BLaER1 (cell line): Measurements from ENCODE around the gene TRIM32.

Source experiments
- H3K27ac ChIP-seq: shearing (Covaris generic); formaldehyde crosslinking; 2 replicates; pipeline ENCODE4 v1.8.1; 2022
- H3K27me3 ChIP-seq: shearing (Covaris generic); formaldehyde crosslinking; 2 replicates; pipeline ENCODE4 v1.8.1; 2022
- H3K36me3 ChIP-seq: shearing (Covaris generic); formaldehyde crosslinking; 2 replicates; pipeline ENCODE4 v1.8.1; 2022
- H3K4me1 ChIP-seq: shearing (Covaris generic); formaldehyde crosslinking; 2 replicates; pipeline ENCODE4 v1.8.1; 2022
- H3K4me2 ChIP-seq: shearing (Covaris generic); formaldehyde crosslinking; 2 replicates; pipeline ENCODE4 v1.8.1; 2022
- H3K4me3 ChIP-seq: shearing (Covaris generic); formaldehyde crosslinking; 2 replicates; pipeline ENCODE4 v1.8.1; 2022
- H3K9ac ChIP-seq: shearing (Covaris generic); formaldehyde crosslinking; 2 replicates; pipeline ENCODE4 v1.8.1; 2022
- H3K9me3 ChIP-seq: shearing (Covaris generic); formaldehyde crosslinking; 2 replicates; pipeline ENCODE4 v1.8.1; 2022
- H4K20me1 ChIP-seq: shearing (Covaris generic); formaldehyde crosslinking; 2 replicates; pipeline ENCODE4 v1.8.1; 2022
- Cebpa-rat ChIP-seq: shearing (Covaris generic); IDR thresholded peaks from 2 replicates; pipeline ENCODE4 v1.8.1; 2022

TRIM32 gene

DNA sequence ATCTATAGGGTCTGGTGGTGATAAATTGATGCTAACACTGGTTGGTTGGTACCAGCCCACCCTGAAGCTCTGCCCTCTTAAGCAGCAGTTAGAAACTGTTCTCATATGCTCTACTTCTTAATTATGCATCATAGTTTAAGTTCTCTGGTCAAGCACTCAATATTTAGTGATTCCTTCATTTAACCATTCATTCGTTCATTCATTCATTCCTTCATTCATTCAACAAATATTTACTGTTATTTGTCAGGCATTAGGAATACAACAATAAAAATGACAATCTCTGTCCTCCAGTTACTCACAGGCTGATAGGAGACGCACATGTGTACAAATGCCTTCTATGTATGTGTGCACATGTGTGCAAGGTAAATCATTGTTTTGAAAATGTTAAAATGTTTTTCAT lies 54.6 kb downstream of the TRIM32 start:
- no peaks in the 10 kb centered on the region for H3K4me1 ChIP-seq
- no peak for TF ChIP-seq Cebpa-rat
- H3K9ac ChIP-seq, result no peak overlapping the region
- no peak overlapping the region for H3K4me2 ChIP-seq
- no peak overlapping the region for H3K4me3 ChIP-seq
- H3K27me3 ChIP-seq, result no peaks in the 10 kb centered on the region
- no peaks in the 10 kb centered on the region for H4K20me1 ChIP-seq
- H3K27ac ChIP-seq, result no peak overlapping the region
- no peaks in the 10 kb centered on the region for H3K36me3 ChIP-seq
- H3K9me3 ChIP-seq, result no peaks in the 10 kb centered on the region

DNA sequence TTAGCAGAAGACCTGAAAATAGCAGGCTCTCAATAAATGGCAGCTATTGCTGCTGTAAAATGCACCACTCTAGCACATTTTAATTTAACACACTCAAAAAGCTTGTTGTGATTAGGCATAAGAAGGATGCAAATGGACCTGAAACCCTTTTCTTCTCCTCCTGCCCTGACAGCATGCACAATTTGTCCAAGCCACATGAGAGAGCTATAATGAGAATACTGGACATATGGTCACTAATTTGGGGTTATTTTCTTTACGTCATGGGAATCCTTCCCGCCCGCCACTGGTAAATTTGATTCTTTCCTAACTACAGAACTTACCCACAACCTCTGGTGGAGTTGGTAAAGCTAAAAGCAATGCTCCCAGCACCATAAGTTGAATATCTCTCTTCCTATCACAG lies 62.1 kb downstream of the TRIM32 start:
- no peaks in the 10 kb centered on the region for H3K36me3 ChIP-seq
- no peak overlapping the region for H3K4me2 ChIP-seq
- TF ChIP-seq Cebpa-rat, result no peak
- no peaks in the 10 kb centered on the region for H3K9me3 ChIP-seq
- H4K20me1 ChIP-seq, result no peaks in the 10 kb centered on the region
- no peak overlapping the region for H3K27ac ChIP-seq
- no peak overlapping the region for H3K9ac ChIP-seq
- H3K4me3 ChIP-seq, result no peak overlapping the region
- no peaks in the 10 kb centered on the region for H3K4me1 ChIP-seq
- H3K27me3 ChIP-seq, result no peaks in the 10 kb centered on the region

DNA sequence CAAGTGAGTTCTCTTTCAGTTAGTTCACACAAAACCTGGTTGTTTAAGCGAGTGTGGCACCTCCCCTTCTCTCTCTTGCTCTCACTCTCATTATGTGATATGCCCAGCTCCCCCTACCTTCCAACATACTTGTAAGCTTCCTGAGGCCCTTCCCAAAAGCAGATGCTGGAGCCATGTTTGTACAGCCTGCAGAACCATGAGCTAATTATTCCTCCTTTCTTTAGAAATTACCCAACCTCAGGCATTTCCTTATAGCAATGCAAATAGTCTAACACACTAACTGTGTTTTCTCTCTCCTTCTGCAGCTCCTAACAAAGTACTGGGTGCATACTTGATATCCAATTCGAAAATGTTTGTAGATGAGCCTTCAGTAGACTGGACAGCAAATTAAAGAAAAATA lies 62.7 kb downstream of the TRIM32 start:
- TF ChIP-seq Cebpa-rat, result no peak
- no peaks in the 10 kb centered on the region for H3K36me3 ChIP-seq
- H3K9me3 ChIP-seq, result no peaks in the 10 kb centered on the region
- H4K20me1 ChIP-seq, result no peaks in the 10 kb centered on the region
- H3K4me3 ChIP-seq, result no peak overlapping the region
- H3K4me2 ChIP-seq, result no peak overlapping the region
- no peak overlapping the region for H3K9ac ChIP-seq
- no peaks in the 10 kb centered on the region for H3K27me3 ChIP-seq
- H3K4me1 ChIP-seq, result no peaks in the 10 kb centered on the region
- no peak overlapping the region for H3K27ac ChIP-seq

DNA sequence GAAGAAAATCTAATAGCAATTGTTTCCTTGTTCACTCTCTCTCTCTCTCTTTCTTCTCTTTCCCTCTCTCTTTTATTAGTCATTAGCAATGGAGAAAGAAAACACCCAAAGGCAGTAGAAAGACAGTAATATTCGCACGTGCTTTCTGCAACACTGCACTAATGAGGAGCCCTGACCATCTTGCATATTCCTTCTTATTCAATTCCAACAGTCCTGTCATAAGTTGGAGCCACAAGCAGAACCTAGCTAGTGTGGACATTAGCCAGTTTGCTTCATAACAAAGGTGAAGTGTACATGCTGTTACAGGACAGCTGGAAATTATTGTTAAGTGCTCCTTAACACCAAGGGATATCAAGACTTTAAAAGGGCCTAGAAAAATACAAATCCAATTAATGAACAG lies 63.4 kb downstream of the TRIM32 start:
- no peak overlapping the region for H3K4me2 ChIP-seq
- no peak overlapping the region for H3K9ac ChIP-seq
- no peak for TF ChIP-seq Cebpa-rat
- no peak overlapping the region for H3K4me3 ChIP-seq
- no peaks in the 10 kb centered on the region for H4K20me1 ChIP-seq
- no peaks in the 10 kb centered on the region for H3K36me3 ChIP-seq
- no peak overlapping the region for H3K27ac ChIP-seq
- no peaks in the 10 kb centered on the region for H3K9me3 ChIP-seq
- H3K4me1 ChIP-seq, result no peaks in the 10 kb centered on the region
- H3K27me3 ChIP-seq, result no peaks in the 10 kb centered on the region
